ENCODE results near the gene ESYT1.

ESYT1 gene

GRCh38 chr12:56129206-56129941, 1.3 kb downstream of the ESYT1 start:
- DNase-seq (ENCODE audit: low spot score), result peak; percentile 84

GRCh38 chr12:56129942-56130495, 2.0 kb downstream of the ESYT1 start:
- DNase-seq (ENCODE audit: low spot score), result no peak

GRCh38 chr12:56130876-56131275, 2.8 kb downstream of the ESYT1 start:
- DNase-seq (ENCODE audit: low spot score), result no peak

GRCh38 chr12:56134897-56135296, 6.8 kb downstream of the ESYT1 start:
- DNase-seq (ENCODE audit: low spot score), result no peak

GRCh38 chr12:56137853-56138571, 9.9 kb downstream of the ESYT1 start:
- no peak for DNase-seq (ENCODE audit: low spot score)

GRCh38 chr12:56141946-56142784, 14.1 kb downstream of the ESYT1 start:
- no peak for DNase-seq (ENCODE audit: low spot score)

- peak; percentile 38 for DNase-seq (ENCODE audit: low spot score)
These were observed 15.2 kb downstream of the ESYT1 start for GRCh38 chr12:56143217-56143616.

GRCh38 chr12:56143870-56144269, 15.8 kb downstream of the ESYT1 start:
- no peak for DNase-seq (ENCODE audit: low spot score)

GRCh38 chr12:56145217-56145616, 17.1 kb downstream of the ESYT1 start:
- no peak for DNase-seq (ENCODE audit: low spot score)

GRCh38 chr12:56146492-56147460, 18.7 kb downstream of the ESYT1 start:
- no peak for DNase-seq (ENCODE audit: low spot score)

- no peak for DNase-seq (ENCODE audit: low spot score)
These were observed 22.5 kb downstream of the ESYT1 start for GRCh38 chr12:56150563-56150962.

GRCh38 chr12:56151672-56152131, 23.6 kb downstream of the ESYT1 start:
- peak; percentile 66 for DNase-seq (ENCODE audit: low spot score)

- DNase-seq (ENCODE audit: low spot score), result peak; percentile 91
These were observed 24.2 kb downstream of the ESYT1 start, which contains the start of gene MYL6B for GRCh38 chr12:56152132-56152755. MYL6B (plus strand) TSS chr12:56152587; CDS start chr12:56153919, 1,332 bp downstream.

GRCh38 chr12:56152756-56153677, 24.9 kb downstream of the ESYT1 start:
- DNase-seq (ENCODE audit: low spot score), result no peak

- no peak for DNase-seq (ENCODE audit: low spot score)
These were observed 25.6 kb downstream of the ESYT1 start for GRCh38 chr12:56153678-56154065.

GRCh38 chr12:56154246-56154771, 26.2 kb downstream of the ESYT1 start:
- DNase-seq (ENCODE audit: low spot score), result no peak

GRCh38 chr12:56154818-56155217, 26.8 kb downstream of the ESYT1 start:
- DNase-seq (ENCODE audit: low spot score), result no peak

- no peak for DNase-seq (ENCODE audit: low spot score)
These were observed 27.3 kb downstream of the ESYT1 start for GRCh38 chr12:56155256-56155845.

Measured in CD4-positive, alpha-beta T cell treated with Interleukin-6 at 100 ng/mL for 8 hours (primary cell).